OCI-LY3 (cell line): Measurements from ENCODE around the gene RNF208.

Experiments used
- H2AFZ ChIP-seq: fragments of 200-600, 300-600 bp; shearing (Covaris generic); 2 replicates; pipeline ENCODE4 v1.6.0; 2014; ENCODE audit warnings: antibody characterized with exemption, low read depth, low read length
- H3K27ac ChIP-seq: fragments of 200-600, 300-600 bp; sonication (generic); 2 replicates; pipeline ENCODE4 v1.5.1; 2014; ENCODE audit warnings: mild to moderate bottlenecking, low read length, moderate library complexity, mixed read lengths
- H3K27me3 ChIP-seq: fragments of 200-600, 300-600 bp; sonication (generic); 2 replicates; pipeline ENCODE4 v1.6.1; 2014; ENCODE audit warnings: low read depth, low read length, mixed read lengths
- H3K36me3 ChIP-seq: fragments of 200-600, 300-600 bp; sonication (generic); replicated peaks from 2 replicates; pipeline ENCODE3; 2014; ENCODE audit warnings: low read depth, low read length, mixed read lengths
- H3K4me1 ChIP-seq: fragments of 300-600, 200-600 bp; sonication (generic); 2 replicates; pipeline ENCODE4 v1.6.1; 2014; ENCODE audit warnings: low read length, mixed read lengths
- H3K4me2 ChIP-seq: fragments of 200-600, 300-600 bp; sonication (generic); 2 replicates; pipeline ENCODE4 v1.6.1; 2014; ENCODE audit warnings: low read length, mixed read lengths
- H3K4me3 ChIP-seq: fragments of 300-600, 200-600 bp; sonication (generic); 2 replicates; pipeline ENCODE4 v1.5.1; 2014; ENCODE audit warnings: antibody characterized with exemption, mild to moderate bottlenecking, low read length, moderate library complexity
- H3K79me2 ChIP-seq: fragments of 300-600, 200-600 bp; shearing (Covaris generic); 2 replicates; pipeline ENCODE4 v1.6.1; 2014; ENCODE audit warnings: mild to moderate bottlenecking, low read length, mixed read lengths
- H3K9ac ChIP-seq: fragments of 300-600, 200-600 bp; shearing (Covaris generic); 2 replicates; pipeline ENCODE4 v1.6.0; 2014; ENCODE audit warnings: mild to moderate bottlenecking, low read length, moderate library complexity
- H3K9me3 ChIP-seq: fragments of 200-600, 300-600 bp; shearing (Covaris generic); 2 replicates; pipeline ENCODE4 v1.6.1; 2014; ENCODE audit warnings: low read length, mixed read lengths; ENCODE audit not compliant: insufficient read depth
- H4K20me1 ChIP-seq: fragments of 200-600, 300-600 bp; sonication (generic); 2 replicates; pipeline ENCODE4 v1.6.1; 2016; ENCODE audit warnings: low read length, mixed read lengths; ENCODE audit not compliant: insufficient read depth
- CTCF ChIP-seq: fragments of 200-600, 300-600 bp; sonication (generic); IDR thresholded peaks from 2 replicates; pipeline ENCODE4 v1.5.1; 2014; ENCODE audit warnings: antibody characterized with exemption, low read length, low read depth
- EZH2phosphoT487 ChIP-seq: fragments of 200-600 bp; shearing (Covaris generic); IDR thresholded peaks from 2 replicates; pipeline ENCODE4 v1.6.1; 2018; ENCODE audit warnings: antibody characterized with exemption, mixed run types, low read depth

Gene RNF208

GRCh38 chr9:137247135-137247915 is 25.3 kb upstream of the RNF208 start:
- TF ChIP-seq EZH2phosphoT487: no peak
- no peak for TF ChIP-seq CTCF
- Histone ChIP-seq H3K79me2 (peaks cover 9% of the 10 kb centered on the region), H3K27ac (no peak overlapping the region), H3K9me3 (no peaks in the 10 kb centered on the region), H2AFZ (no peak overlapping the region), H3K4me1 (peaks cover 9% of the 10 kb centered on the region), H3K4me3 (no peak overlapping the region), H3K36me3 (peaks cover 12% of the 10 kb centered on the region), H3K4me2 (no peak overlapping the region), H3K27me3 (no peaks in the 10 kb centered on the region), H3K9ac (no peak overlapping the region), H4K20me1 (peaks cover 18% of the 10 kb centered on the region)

GRCh38 chr9:137245450-137246421 is 23.7 kb upstream of the RNF208 start:
- peaks cover 26% of the 10 kb centered on the region for H4K20me1 ChIP-seq
- H2AFZ ChIP-seq: no peak overlapping the region
- peaks cover 7% of the 10 kb centered on the region for H3K4me1 ChIP-seq
- H3K27me3 ChIP-seq: no peaks in the 10 kb centered on the region
- H3K27ac ChIP-seq: no peak overlapping the region
- H3K4me2 ChIP-seq: no peak overlapping the region
- peaks cover 20% of the 10 kb centered on the region for H3K79me2 ChIP-seq
- H3K9ac ChIP-seq: no peak overlapping the region
- TF ChIP-seq EZH2phosphoT487 (no peak), CTCF (no peak)
- H3K4me3 ChIP-seq: no peak overlapping the region
- H3K9me3 ChIP-seq: no peaks in the 10 kb centered on the region
- H3K36me3 ChIP-seq: peaks cover 20% of the 10 kb centered on the region

GRCh38 chr9:137244486-137245449 is 22.7 kb upstream of the RNF208 start:
- H3K4me3 ChIP-seq: no peak overlapping the region
- no peak overlapping the region for H3K4me2 ChIP-seq
- no peak overlapping the region for H2AFZ ChIP-seq
- no peak overlapping the region for H3K9ac ChIP-seq
- H3K9me3 ChIP-seq: no peaks in the 10 kb centered on the region
- H3K27ac ChIP-seq: no peak overlapping the region
- H3K4me1 ChIP-seq: peaks cover 7% of the 10 kb centered on the region
- H3K79me2 ChIP-seq: peaks cover 25% of the 10 kb centered on the region
- no peak for TF ChIP-seq CTCF
- no peak for TF ChIP-seq EZH2phosphoT487
- peaks cover 20% of the 10 kb centered on the region for H3K36me3 ChIP-seq
- H4K20me1 ChIP-seq: peaks cover 26% of the 10 kb centered on the region
- no peaks in the 10 kb centered on the region for H3K27me3 ChIP-seq
